Activated T-cell treated with anti-CD3 and anti-CD28 coated beads, Interleukin-2, amount 50 U/mL, for 4 hours (primary cell): Measurements from ENCODE around the gene COQ8B. TPM values are rescaled to one million over a fixed set of nuclear protein-coding genes. Genes with fewer than 3 reads are reported as not detected.

Source experiments
- ATAC-seq, 2 donors: fragments of 200-7000 bp; cut with Tn5 transposase; one replicate each; pipeline ENCODE4 v1.10.0; 2021
- DNase-seq: peaks from one replicate; pipeline ENCODE4 v3.0.0-alpha.2; 2020
- H3K27me3 Mint-ChIP-seq: one replicate; pipeline ENCODE4 v1.8.0; 2021; ENCODE audit warnings: low read depth, mixed read lengths
- H3K36me3 Mint-ChIP-seq: one replicate; pipeline ENCODE4 v1.8.0; 2022; ENCODE audit warnings: mixed read lengths; ENCODE audit not compliant: insufficient read depth
- H3K4me1 Mint-ChIP-seq: one replicate; pipeline ENCODE4 v1.8.0; 2021; ENCODE audit warnings: low read depth, mixed read lengths
- H3K4me3 Mint-ChIP-seq: one replicate; pipeline ENCODE4 v1.8.0; 2021; ENCODE audit warnings: mild to moderate bottlenecking, moderate library complexity, mixed read lengths
- H3K9me3 Mint-ChIP-seq: one replicate; pipeline ENCODE4 v1.8.0; 2021; ENCODE audit warnings: mixed read lengths
- total RNA-seq, 3 donors: library from RNA; stranded (reverse); gene quantifications; one replicate each; pipeline ENCODE4 v1.2.1, GENCODE V29; 2021

The COQ8B gene
- total RNA-seq, 3 donors from 2014 or later: 18.7 to 21.3 (median 18.9) TPM

- DNase-seq: no peak
- no peak overlapping the region for H3K4me3 Mint-ChIP-seq
- ATAC-seq: no peak
Observed at GRCh38 chr19:40642757-40643305, 73.9 kb downstream of the COQ8B start.

GRCh38 chr19:40642051-40642706, 74.5 kb downstream of the COQ8B start:
- ATAC-seq: no peak
- Mint-ChIP-seq H3K27me3 (peaks cover 11% of the 10 kb centered on the region), H3K4me3 (no peak overlapping the region), H3K36me3 (no peaks in the 10 kb centered on the region), H3K4me1 (peaks cover 3% of the 10 kb centered on the region), H3K9me3 (no peaks in the 10 kb centered on the region)
- no peak for DNase-seq

More at GRCh38 chr19:40642757-40643305, 73.9 kb downstream of the COQ8B start:
- Mint-ChIP-seq H3K27me3 (peaks cover 10% of the 10 kb centered on the region), H3K4me1 (peaks cover 3% of the 10 kb centered on the region), H3K36me3 (no peaks in the 10 kb centered on the region), H3K9me3 (no peaks in the 10 kb centered on the region)

Other genes with a start within 250 kb of the COQ8B start
- gene SPTBN4, start 249.9 kb downstream of the COQ8B start, total RNA-seq: 1 to 10 TPM; 1.2 to 2.1 (median 1.8) TPM
- gene SHKBP1, start 140.0 kb downstream of the COQ8B start, total RNA-seq: 10 to 100 TPM; 80.1 to 86.1 (median 84.8) TPM
- gene LTBP4, start 115.5 kb downstream of the COQ8B start, total RNA-seq: 100 to 1,000 TPM; 210 to 251 (median 213) TPM
- 10 to 100 TPM; 13.8 to 17.1 (median 16.7) TPM for gene NUMBL, start 26.2 kb downstream of the COQ8B start, total RNA-seq
- gene ITPKC, start 226 bp upstream of the COQ8B start, total RNA-seq: 1 to 10 TPM; 6.9 to 8.2 (median 8.2) TPM
- 10 to 100 TPM in 1 of 3 donors, 1 to 10 TPM in 2; 7.4 to 11.4 (median 7.7) TPM for gene ACTMAP, start 33.6 kb upstream of the COQ8B start, total RNA-seq
- gene SNRPA, start 34.3 kb upstream of the COQ8B start, total RNA-seq: 100 to 1,000 TPM; 213 to 234 (median 219) TPM
- gene MIA, start 58.6 kb upstream of the COQ8B start, total RNA-seq: under 1 TPM in 1 of 3 donors, not detected in 2; 0.87 TPM
- gene RAB4B, start 61.4 kb upstream of the COQ8B start, total RNA-seq: 10 to 100 TPM; 26.6 to 34.9 (median 30.0) TPM
- gene EGLN2, start 82.3 kb upstream of the COQ8B start, total RNA-seq: 10 to 100 TPM; 86.3 to 95.4 (median 89.4) TPM
- gene CYP2A6, start 133.6 kb upstream of the COQ8B start, total RNA-seq: under 1 TPM; 0.38 to 0.50 (median 0.38) TPM
- gene CYP2A7, start 165.3 kb upstream of the COQ8B start, total RNA-seq: not detected